ENCODE data around the gene RIN1. TPM values are rescaled to one million over a fixed set of nuclear protein-coding genes. Genes with fewer than 3 reads are reported as not detected.

Gene RIN1
- total and polyA plus RNA-seq, 2 of the 13 experiments (the other 11 are each of a cell fraction or from before 2014, with no cell fraction given), result 2.4 to 4.1 TPM

GRCh38 chr11:66371627-66372415 lies 35.6 kb upstream of the RIN1 start, which contains the start of gene SLC29A2 (continued):
- TF ChIP-seq ARID5B (CRISPR knock-in tag; IDR thresholded peaks at IDR 0.05), result peak; percentile 5; the same call in 1 of the 2 replicates
- peak; percentile 49; the same call in 1 of the 2 replicates for TF ChIP-seq ZNF687 (CRISPR knock-in tag; IDR thresholded peaks at IDR 0.05)
- peak; percentile 72 for TF ChIP-seq ZBTB7B (CRISPR knock-in tag; IDR thresholded peaks at IDR 0.05)
- no peak for TF ChIP-seq ESRRA (CRISPR knock-in tag; IDR thresholded peaks at IDR 0.05; ENCODE audit: low read depth)
- TF ChIP-seq MLX (CRISPR knock-in tag; IDR thresholded peaks at IDR 0.05), result no peak
- TF ChIP-seq ZNF552 (CRISPR knock-in tag; IDR thresholded peaks at IDR 0.05; ENCODE audit: borderline replicate concordance), result no peak
- TF ChIP-seq NR2F2 (IDR thresholded peaks at IDR 0.05; ENCODE audit: borderline replicate concordance, low read depth), result no peak
- TF ChIP-seq HDAC6 (IDR thresholded peaks at IDR 0.05; ENCODE audit: low read depth, low read length), result no peak
- no peak for TF ChIP-seq ZNF17 (CRISPR knock-in tag; IDR thresholded peaks at IDR 0.05)
- no peak for TF ChIP-seq NKX3-1 (CRISPR knock-in tag; IDR thresholded peaks at IDR 0.05)
- no peak for TF ChIP-seq TIGD3 (CRISPR knock-in tag; IDR thresholded peaks at IDR 0.05; ENCODE audit: borderline replicate concordance)
- TF ChIP-seq GABPB1 (CRISPR knock-in tag; IDR thresholded peaks at IDR 0.05), result peak; percentile 57
- no peak for TF ChIP-seq REST (IDR thresholded peaks at IDR 0.05; ENCODE audit: borderline replicate concordance in 1 of 2, low read depth in 1 of 2, low read length in 2 of 2)

Measured in HepG2 (cell line).